ENCODE measurements around the gene WDR73. TPM values are rescaled to one million over a fixed set of nuclear protein-coding genes. Genes with fewer than 3 reads are reported as not detected.

Gene WDR73
- total and polyA plus RNA-seq, 10 of the 15 experiments (the other 5 are each of a cell fraction or from before 2014, with no cell fraction given), result 4.4 to 25.6 (median 16.3) TPM

GRCh38 chr15:84634228-84634837 lies 19.8 kb downstream of the WDR73 start:
- no peaks in the 10 kb centered on the region for H3K27me3 ChIP-seq (replicated peaks in 1 of 2; ENCODE audit: control insufficient read depth in 2 of 2, insufficient read depth in 2 of 2, low read length in 1 of 2)
- intact Hi-C loops (cut with micrococcal nuclease; ENCODE audit: unreplicated experiment) (no loop called here), in situ Hi-C loops (cut with MboI) (no loop called here)
- TF ChIP-seq MLLT1 (IDR thresholded peaks at IDR 0.05), result 0 out of 2 replicates have a peak, but pooled peaks have one; percentile 41
- TF ChIP-seq HDAC2 (IDR thresholded peaks at IDR 0.05), result no peak
- TF ChIP-seq ATF7 (IDR thresholded peaks at IDR 0.05; ENCODE audit: low read depth), result no peak
- POLR2A ChIA-PET, result no interaction called here
- H3K4me3 ChIP-seq, result peak overlapping the region; percentile 65
- RAD21 ChIA-PET (ENCODE audit: unreplicated experiment), result interaction anchor here (0.8 kb wide), 1 partner anchor 33 kb away, joined by 4 read pairs; no protein-coding TSS in a partner anchor
- CTCF ChIA-PET, result interaction anchor here (1.0 to 1.9 kb wide), 4 partner anchors 18 to 35 kb away, joined by 3 to 8 read pairs (median 6); partner anchors contain the start of genes WDR73 and ZSCAN2
- no TSS peak for BruUV-seq (replicated peaks)
- WGBS (ENCODE audit: insufficient coverage, insufficient replicate concordance, low lambda C conversion rate, missing lambda C conversion rate), result 40% methylated on average over 23 of the region's 23 CpGs
- H4K20me1 ChIP-seq (ENCODE audit: control insufficient read depth, insufficient read depth), result no peaks in the 10 kb centered on the region
- H3K4me2 ChIP-seq (ENCODE audit: control insufficient read depth, insufficient read depth), result peak overlapping the region; percentile 84
- H3K4me1 ChIP-seq (ENCODE audit: control insufficient read depth, insufficient read depth, low read length), result peaks cover 9% of the 10 kb centered on the region
- ATAC-seq (no peak), DNase-seq (ENCODE audit: low read depth, low spot score) (no peak), FAIRE-seq (no peak)
- H2AFZ ChIP-seq (ENCODE audit: control insufficient read depth, low read depth, low read length), result no peak overlapping the region
- no peak overlapping the region for H3K9ac ChIP-seq (ENCODE audit: control insufficient read depth, insufficient read depth, low read length)
- H3K27ac ChIP-seq (ENCODE audit: control insufficient read depth, insufficient read depth), result no peak overlapping the region
- no peaks in the 10 kb centered on the region for H3K9me3 ChIP-seq (replicated peaks; ENCODE audit: control insufficient read depth, insufficient read depth, low read length)
- H3K36me3 ChIP-seq (ENCODE audit: control insufficient read depth in 2 of 2, insufficient read depth in 2 of 2, low read length in 1 of 2), result no peaks in the 10 kb centered on the region
- SMC1A ChIA-PET (ENCODE audit: uncharacterized antibody, unreplicated experiment), result interaction anchor here (0.8 to 2.5 kb wide), 7 partner anchors 9 to 70 kb away, joined by 3 to 11 read pairs (median 4); no protein-coding TSS in a partner anchor
- no peaks in the 10 kb centered on the region; the same call in 1 of the 2 replicates for H3K79me2 ChIP-seq (ENCODE audit: control insufficient read depth, insufficient read depth, low read length)
